ENCODE data around the gene C17orf114.

- TF ChIP-seq CTCF (IDR thresholded peaks at IDR 0.05) (no peak), POLR2A (IDR thresholded peaks at IDR 0.05) (no peak)
Measured at GRCh38 chr17:4808378-4808767, 6.2 kb upstream of the C17orf114 start.
